ENCODE measurements around the gene TUBB4B.

Gene TUBB4B

DNA sequence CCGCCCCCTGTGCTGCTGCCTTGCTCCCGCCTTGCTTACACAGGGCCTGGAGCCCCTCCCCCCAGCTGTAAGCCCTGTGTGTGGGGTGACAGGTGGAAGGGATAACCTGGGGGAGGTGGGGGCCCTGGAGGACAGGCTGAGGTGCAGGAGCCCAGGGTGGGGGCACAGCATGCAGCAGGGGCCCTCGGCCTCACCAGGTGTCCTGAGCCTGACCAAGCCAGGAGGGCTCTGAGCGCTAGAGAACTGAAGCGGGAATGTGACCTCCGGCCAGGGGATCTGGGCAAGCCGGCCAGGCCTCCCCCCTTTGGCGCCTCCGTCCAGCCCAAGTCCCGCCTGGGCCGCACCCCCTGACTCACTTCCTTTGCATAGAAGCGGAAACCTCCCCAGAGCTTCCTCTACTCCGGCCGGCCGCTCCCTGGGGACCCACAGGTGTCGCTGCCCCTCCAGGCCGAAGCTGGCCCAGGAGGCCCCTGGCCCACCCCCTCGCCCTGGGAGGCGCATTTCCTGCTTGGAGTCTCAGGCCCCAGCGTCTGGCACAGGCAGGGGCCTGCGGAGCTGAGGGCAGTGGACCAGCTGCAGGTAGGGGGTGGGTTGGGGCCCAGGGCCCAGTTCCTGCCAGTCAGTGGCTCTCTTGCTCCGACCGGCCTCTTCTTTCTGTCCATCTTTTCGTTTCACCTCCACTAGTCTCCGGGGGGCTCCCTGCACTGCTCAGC lies 36.4 kb downstream of the TUBB4B start, which contains the start of gene TOR4A:
Gene TOR4A, plus strand, starts transcription at position 398 of the 713 bp plus-strand sequence. CDS start 964 bp downstream, outside the sequence.
- Histone ChIP-seq H3K9me3 (ENCODE audit: control insufficient read depth, insufficient read depth, low read depth, low read length) (no peaks in the 10 kb centered on the region), H3K4me3 (ENCODE audit: low read depth, low read length) (peak within 1 kb of the TSS; percentile 43), H3K4me1 (ENCODE audit: control insufficient read depth, insufficient read depth, low read length) (0 out of 2 replicates have a peak, but pooled peaks cover 4% of the 10 kb centered on the region), H3K27ac (ENCODE audit: extremely low read depth, low read depth, low read length) (no peak within 1 kb of the TSS; the same call in 1 of the 2 replicates), H3K36me3 (ENCODE audit: control insufficient read depth in 2 of 2, insufficient read depth in 1 of 2, low read length in 2 of 2) (peaks cover 0 to 20% of the 10 kb centered on the region in 2 experiments; a peak in 1 of 3 replicates)
- ChIA-PET CTCF (interaction anchor here (1.0 to 2.3 kb wide), 3 partner anchors 9 to 50 kb away, joined by 4 to 12 read pairs (median 6); partner anchors contain the start of gene RNF224), POLR2A (interaction anchor here (0.5 to 1.6 kb wide), 7 partner anchors 8 to 478 kb away, joined by 3 to 12 read pairs (median 4); partner anchors contain the start of genes NRARP, SSNA1 and TUBB4B)
- TF ChIP-seq ELK4 (IDR thresholded peaks at IDR 0.05; ENCODE audit: borderline replicate concordance, low read depth, low read length), result no peak
- TF ChIP-seq, protein P1, sequence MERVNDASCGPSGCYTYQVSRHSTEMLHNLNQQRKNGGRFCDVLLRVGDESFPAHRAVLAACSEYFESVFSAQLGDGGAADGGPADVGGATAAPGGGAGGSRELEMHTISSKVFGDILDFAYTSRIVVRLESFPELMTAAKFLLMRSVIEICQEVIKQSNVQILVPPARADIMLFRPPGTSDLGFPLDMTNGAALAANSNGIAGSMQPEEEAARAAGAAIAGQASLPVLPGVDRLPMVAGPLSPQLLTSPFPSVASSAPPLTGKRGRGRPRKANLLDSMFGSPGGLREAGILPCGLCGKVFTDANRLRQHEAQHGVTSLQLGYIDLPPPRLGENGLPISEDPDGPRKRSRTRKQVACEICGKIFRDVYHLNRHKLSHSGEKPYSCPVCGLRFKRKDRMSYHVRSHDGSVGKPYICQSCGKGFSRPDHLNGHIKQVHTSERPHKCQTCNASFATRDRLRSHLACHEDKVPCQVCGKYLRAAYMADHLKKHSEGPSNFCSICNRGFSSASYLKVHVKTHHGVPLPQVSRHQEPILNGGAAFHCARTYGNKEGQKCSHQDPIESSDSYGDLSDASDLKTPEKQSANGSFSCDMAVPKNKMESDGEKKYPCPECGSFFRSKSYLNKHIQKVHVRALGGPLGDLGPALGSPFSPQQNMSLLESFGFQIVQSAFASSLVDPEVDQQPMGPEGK (tag by site-specific recombination; IDR thresholded peaks at IDR 0.05), result peak; percentile 6; the same call in 1 of the 2 replicates

DNA sequence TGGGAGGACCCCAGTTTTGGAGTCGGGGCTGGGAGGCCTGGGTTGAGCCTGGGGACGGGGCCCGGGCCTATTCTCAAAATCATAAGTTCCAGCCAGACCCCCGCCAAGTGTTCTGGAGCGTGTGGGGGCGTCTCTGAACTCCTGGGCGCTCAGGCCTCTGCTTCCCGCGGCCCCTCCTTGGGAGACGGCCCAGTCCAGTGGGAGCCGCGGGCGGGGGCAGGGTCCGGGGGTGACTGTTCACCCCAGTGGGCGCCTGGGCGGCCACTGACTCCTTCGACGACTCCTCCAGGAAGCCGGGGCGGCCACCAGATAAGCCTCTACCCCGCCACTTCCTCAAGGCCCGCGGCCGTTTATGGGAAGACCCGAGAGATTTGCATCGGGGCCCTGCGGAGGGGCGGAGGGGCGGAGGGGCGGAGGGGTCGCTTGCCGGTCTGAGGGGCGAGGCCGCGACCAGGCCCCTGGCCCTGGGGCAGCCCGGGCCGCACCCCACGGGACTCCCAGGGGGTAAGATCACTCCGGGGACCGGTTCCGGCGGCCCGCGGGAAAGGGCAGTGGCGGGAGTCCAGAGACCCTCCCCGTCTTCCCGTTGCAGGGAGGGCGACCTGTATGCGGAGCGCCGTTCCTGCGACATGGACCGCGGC lies 37.1 kb downstream of the TUBB4B start:
- Histone ChIP-seq H3K9me3 (ENCODE audit: control insufficient read depth, insufficient read depth, low read depth, low read length) (no peaks in the 10 kb centered on the region), H3K4me1 (ENCODE audit: control insufficient read depth, insufficient read depth, low read length) (0 out of 2 replicates have a peak, but pooled peaks cover 4% of the 10 kb centered on the region), H3K4me3 (ENCODE audit: low read depth, low read length) (peak overlapping the region; percentile 43), H3K27ac (ENCODE audit: extremely low read depth, low read depth, low read length) (no peak overlapping the region), H3K36me3 (ENCODE audit: control insufficient read depth in 2 of 2, insufficient read depth in 1 of 2, low read length in 2 of 2) (peaks cover 0 to 14% of the 10 kb centered on the region in 2 experiments; a peak in 1 of 3 replicates)
- ChIA-PET POLR2A (interaction anchor here (1.6 kb wide), 1 partner anchor 37 kb away, joined by 12 read pairs; the partner anchor contains the start of gene TUBB4B), CTCF (interaction anchor here (1.5 to 2.3 kb wide), 2 partner anchors 9 to 41 kb away, joined by 4 to 12 read pairs; no protein-coding TSS in a partner anchor)
- TF ChIP-seq ZBTB49 (tag by site-specific recombination; IDR thresholded peaks at IDR 0.05; ENCODE audit: low read depth) (no peak), ZNF558 (tag by site-specific recombination; IDR thresholded peaks at IDR 0.05) (no peak), ZNF140 (tag by site-specific recombination; IDR thresholded peaks at IDR 0.05) (no peak), ZNF146 (tag by site-specific recombination; IDR thresholded peaks at IDR 0.05) (no peak), KLF16 (tag by site-specific recombination; IDR thresholded peaks at IDR 0.05) (no peak), BCL11A (tag by site-specific recombination; IDR thresholded peaks at IDR 0.05; ENCODE audit: low read depth) (no peak), ZNF24 (tag by site-specific recombination; IDR thresholded peaks at IDR 0.05) (no peak), ZFHX2 (tag by site-specific recombination; conservative IDR thresholded peaks at IDR 0.05) (no peak), ZNF530 (tag by site-specific recombination; IDR thresholded peaks at IDR 0.05; ENCODE audit: low read depth) (no peak), PRDM10 (tag by site-specific recombination; IDR thresholded peaks at IDR 0.05) (no peak), ZNF677 (tag by site-specific recombination; IDR thresholded peaks at IDR 0.05) (no peak), ZNF658 (tag by site-specific recombination; IDR thresholded peaks at IDR 0.05) (no peak), ZBTB21 (tag by site-specific recombination; IDR thresholded peaks at IDR 0.05) (no peak)

Data from HEK293 (cell line).